Measurements from ENCODE around the gene KCNA1. TPM values are rescaled to one million over a fixed set of nuclear protein-coding genes. Genes with fewer than 3 reads are reported as not detected.

Gene KCNA1
- total RNA-seq, 3 donors from 2014 or later: 0.05 to 6.7 TPM; not detected in 1

GRCh38 chr12:4933411-4933810, 23.7 kb downstream of the KCNA1 start:
- no peaks in the 10 kb centered on the region for H3K9me3 ChIP-seq
- intact Hi-C loops (cut with DNase I, micrococcal nuclease): no loop called here
- peaks cover 4% of the 10 kb centered on the region for H3K4me1 ChIP-seq (ENCODE audit: low read depth)
- H3K4me3 ChIP-seq: no peak overlapping the region
- no peaks in the 10 kb centered on the region for H3K36me3 ChIP-seq (ENCODE audit: low read depth)
- ATAC-seq: no peak
- no peak for DNase-seq
- no peak for TF ChIP-seq CTCF (IDR thresholded peaks at IDR 0.05)

GRCh38 chr12:4934407-4935035, 24.8 kb downstream of the KCNA1 start:
- Histone ChIP-seq H3K4me3 (no peak overlapping the region), H3K9me3 (no peaks in the 10 kb centered on the region), H3K36me3 (ENCODE audit: low read depth) (no peaks in the 10 kb centered on the region), H3K4me1 (ENCODE audit: low read depth) (no peaks in the 10 kb centered on the region)
- intact Hi-C loops (cut with DNase I, micrococcal nuclease): no loop called here
- DNase-seq (no peak), ATAC-seq (no peak)
- no peak for TF ChIP-seq CTCF (IDR thresholded peaks at IDR 0.05)

- Histone ChIP-seq H3K4me1 (ENCODE audit: low read depth) (no peaks in the 10 kb centered on the region), H3K9me3 (no peaks in the 10 kb centered on the region), H3K4me3 (no peak overlapping the region), H3K36me3 (ENCODE audit: low read depth) (no peaks in the 10 kb centered on the region)
- ATAC-seq: no peak
- TF ChIP-seq CTCF (IDR thresholded peaks at IDR 0.05): no peak
- intact Hi-C loops (cut with DNase I, micrococcal nuclease): no loop called here
- DNase-seq: no peak
Measured at GRCh38 chr12:4938900-4939299, 29.2 kb downstream of the KCNA1 start.

GRCh38 chr12:4939418-4940023, 29.8 kb downstream of the KCNA1 start:
- no peak for ATAC-seq
- H3K9me3 ChIP-seq: no peaks in the 10 kb centered on the region
- H3K4me1 ChIP-seq (ENCODE audit: low read depth): no peaks in the 10 kb centered on the region
- no peaks in the 10 kb centered on the region for H3K36me3 ChIP-seq (ENCODE audit: low read depth)
- intact Hi-C loops (cut with DNase I, micrococcal nuclease): no loop called here
- no peak for TF ChIP-seq CTCF (IDR thresholded peaks at IDR 0.05)
- no peak overlapping the region for H3K4me3 ChIP-seq
- DNase-seq: no peak

- ATAC-seq (no peak), DNase-seq (no peak)
- H3K4me1 ChIP-seq (ENCODE audit: low read depth): no peaks in the 10 kb centered on the region
- intact Hi-C loops (cut with DNase I, micrococcal nuclease): no loop called here
- TF ChIP-seq CTCF (IDR thresholded peaks at IDR 0.05): no peak
- no peaks in the 10 kb centered on the region for H3K9me3 ChIP-seq
- no peak overlapping the region for H3K4me3 ChIP-seq
- H3K36me3 ChIP-seq (ENCODE audit: low read depth): no peaks in the 10 kb centered on the region
Measured at GRCh38 chr12:4943067-4943937, 33.6 kb downstream of the KCNA1 start.

All from mucosa of descending colon (tissue), 3 donors.